ENCODE results near the gene ALG9. TPM values are rescaled to one million over a fixed set of nuclear protein-coding genes. Genes with fewer than 3 reads are reported as not detected.
A peak's percentile ranks its signal among the peaks of the same experiment; 100 is the strongest.

Gene ALG9
- total and polyA plus RNA-seq, 10 donors, result 9.0 to 57.5 (median 27.0) TPM

GRCh38 chr11:111917788-111918187 is 46.4 kb upstream of the ALG9 start:
- no peak for DNase-seq
- Histone ChIP-seq H3K4me1 (peaks cover 0 to 8% (median 0%) of the 10 kb centered on the region in 6 donors), H3K27me3 (replicated peaks in 1 of 7) (peaks cover 0 to 30% (median 12%) of the 10 kb centered on the region in 7 donors), H3K27ac (peak overlapping the region in 1 of 8 donors; percentile 34), H3K4me3 (no peak overlapping the region), H3K36me3 (no peaks in the 10 kb centered on the region), H3K9me3 (no peaks in the 10 kb centered on the region)
- no peak for TF ChIP-seq POLR2A (IDR thresholded peaks at IDR 0.05)
- TF ChIP-seq POLR2AphosphoS5 (IDR thresholded peaks at IDR 0.05), result no peak
- TF ChIP-seq, protein P1, sequence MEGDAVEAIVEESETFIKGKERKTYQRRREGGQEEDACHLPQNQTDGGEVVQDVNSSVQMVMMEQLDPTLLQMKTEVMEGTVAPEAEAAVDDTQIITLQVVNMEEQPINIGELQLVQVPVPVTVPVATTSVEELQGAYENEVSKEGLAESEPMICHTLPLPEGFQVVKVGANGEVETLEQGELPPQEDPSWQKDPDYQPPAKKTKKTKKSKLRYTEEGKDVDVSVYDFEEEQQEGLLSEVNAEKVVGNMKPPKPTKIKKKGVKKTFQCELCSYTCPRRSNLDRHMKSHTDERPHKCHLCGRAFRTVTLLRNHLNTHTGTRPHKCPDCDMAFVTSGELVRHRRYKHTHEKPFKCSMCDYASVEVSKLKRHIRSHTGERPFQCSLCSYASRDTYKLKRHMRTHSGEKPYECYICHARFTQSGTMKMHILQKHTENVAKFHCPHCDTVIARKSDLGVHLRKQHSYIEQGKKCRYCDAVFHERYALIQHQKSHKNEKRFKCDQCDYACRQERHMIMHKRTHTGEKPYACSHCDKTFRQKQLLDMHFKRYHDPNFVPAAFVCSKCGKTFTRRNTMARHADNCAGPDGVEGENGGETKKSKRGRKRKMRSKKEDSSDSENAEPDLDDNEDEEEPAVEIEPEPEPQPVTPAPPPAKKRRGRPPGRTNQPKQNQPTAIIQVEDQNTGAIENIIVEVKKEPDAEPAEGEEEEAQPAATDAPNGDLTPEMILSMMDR (IDR thresholded peaks at IDR 0.05 in 8 of 11, conservative IDR thresholded peaks at IDR 0.05 in 3 of 11), result no peak
- 89 to 97% (median 91%) methylated on average over 3 of the region's 3 CpGs for WGBS, 5 donors
- intact Hi-C loops (cut with DNase I; ENCODE audit: low total_unique reads), result no loop called here

DNA sequence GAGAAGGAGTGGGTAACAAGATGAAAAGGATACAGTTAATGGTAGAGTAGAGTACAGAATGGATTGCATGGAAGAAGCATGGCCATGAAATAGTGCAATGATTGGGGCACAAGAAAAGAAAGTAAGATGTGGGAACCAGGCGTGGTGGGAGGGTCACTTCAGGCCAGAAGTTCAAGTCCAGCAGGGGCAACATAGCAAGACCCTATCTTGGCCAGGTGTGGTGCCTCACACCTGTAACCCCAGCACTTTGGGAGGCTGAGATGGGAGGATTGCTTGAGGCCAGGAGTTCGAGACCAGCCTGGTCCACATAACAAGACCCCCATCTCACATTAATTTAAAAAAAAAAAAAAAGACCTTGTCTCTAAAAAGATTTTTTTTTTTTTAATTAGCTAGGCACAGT is 45.9 kb upstream of the ALG9 start:
- Histone ChIP-seq H3K36me3 (no peaks in the 10 kb centered on the region), H3K27ac (no peak overlapping the region), H3K9me3 (no peaks in the 10 kb centered on the region), H3K4me3 (no peak overlapping the region), H3K4me1 (peaks cover 0 to 3% (median 0%) of the 10 kb centered on the region in 6 donors), H3K27me3 (replicated peaks in 1 of 7) (peaks cover 0 to 34% (median 17%) of the 10 kb centered on the region in 7 donors)
- WGBS, 5 donors, result 68 to 90% (median 83%) methylated on average over 2 of the region's 2 CpGs
- intact Hi-C loops (cut with DNase I; ENCODE audit: low total_unique reads), result no loop called here
- TF ChIP-seq, protein P1 (IDR thresholded peaks at IDR 0.05 in 8 of 11, conservative IDR thresholded peaks at IDR 0.05 in 3 of 11), result no peak
- no peak for TF ChIP-seq POLR2AphosphoS5 (IDR thresholded peaks at IDR 0.05)
- no peak for TF ChIP-seq POLR2A (IDR thresholded peaks at IDR 0.05)
- no peak for DNase-seq

GRCh38 chr11:111916768-111917167 is 45.4 kb upstream of the ALG9 start:
- no peak overlapping the region for H3K4me3 ChIP-seq
- TF ChIP-seq, protein P1 (IDR thresholded peaks at IDR 0.05 in 8 of 11, conservative IDR thresholded peaks at IDR 0.05 in 3 of 11), result no peak
- TF ChIP-seq POLR2AphosphoS5 (IDR thresholded peaks at IDR 0.05) (no peak), POLR2A (IDR thresholded peaks at IDR 0.05) (no peak)
- DNase-seq, result no peak
- peaks cover 0 to 40% (median 22%) of the 10 kb centered on the region in 7 donors for H3K27me3 ChIP-seq (replicated peaks in 1 of 7)
- no peak overlapping the region for H3K27ac ChIP-seq
- no peaks in the 10 kb centered on the region for H3K36me3 ChIP-seq
- H3K4me1 ChIP-seq, result no peaks in the 10 kb centered on the region
- intact Hi-C loops (cut with DNase I; ENCODE audit: low total_unique reads), result no loop called here
- WGBS, 5 donors, result 90 to 100% (median 94%) methylated on average over 1 of the region's 1 CpG
- H3K9me3 ChIP-seq, result no peaks in the 10 kb centered on the region

DNA sequence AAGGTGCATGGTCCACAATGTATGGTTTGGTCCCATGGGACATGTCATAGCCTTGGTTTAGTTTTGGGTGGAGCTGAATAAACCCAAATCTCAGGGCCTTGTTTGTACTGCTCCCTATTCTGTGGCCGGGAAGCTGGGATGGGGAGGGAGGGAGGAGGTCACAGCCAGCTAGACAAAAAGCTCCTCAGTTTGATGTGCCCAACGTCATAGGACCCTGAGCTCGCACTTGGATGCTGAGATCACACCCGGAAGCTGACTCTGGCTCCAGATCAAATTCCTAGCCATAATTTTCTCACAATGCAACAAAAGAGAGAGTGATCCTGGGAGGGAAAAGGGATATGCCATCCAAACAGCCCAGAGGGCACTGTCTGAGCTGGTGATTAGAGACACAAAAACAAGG is 42.6 kb upstream of the ALG9 start:
- no peak for DNase-seq
- H3K9me3 ChIP-seq, result no peaks in the 10 kb centered on the region
- no peaks in the 10 kb centered on the region for H3K4me1 ChIP-seq
- peak overlapping the region; percentile 13 to 85 (median 78) for H3K27ac ChIP-seq
- WGBS, 5 donors, result 36 to 83% (median 63%) methylated on average over 4 of the region's 4 CpGs
- H3K4me3 ChIP-seq, result peak overlapping the region in 3 of 8 donors; percentile 34 to 62 (median 42)
- H3K27me3 ChIP-seq (replicated peaks in 1 of 7), result peaks cover 0 to 55% (median 25%) of the 10 kb centered on the region in 7 donors
- no peaks in the 10 kb centered on the region for H3K36me3 ChIP-seq
- intact Hi-C loops (cut with DNase I; ENCODE audit: low total_unique reads), result no loop called here
- TF ChIP-seq, protein P1 (IDR thresholded peaks at IDR 0.05 in 8 of 11, conservative IDR thresholded peaks at IDR 0.05 in 3 of 11), result no peak
- TF ChIP-seq POLR2AphosphoS5 (IDR thresholded peaks at IDR 0.05), result peak in 1 of 3 donors; percentile 43

Measured in spleen (tissue), 11 donors.